NCI-H1436 (cell line): ENCODE results near the gene ARPC5L.

Experiments used
- DNase-seq: peaks from one replicate; lab custom pipeline; 2025; lab: John Stamatoyannopoulos, UW

Gene ARPC5L

GRCh38 chr9:124868511-124869465 lies 6.9 kb downstream of the ARPC5L start:
- DNase-seq = peak; percentile 74

GRCh38 chr9:124869466-124869985 lies 7.6 kb downstream of the ARPC5L start:
- DNase-seq = no peak

- no peak for DNase-seq
These were observed 8.1 kb downstream of the ARPC5L start for GRCh38 chr9:124869986-124870560.

GRCh38 chr9:124870723-124871122 lies 8.8 kb downstream of the ARPC5L start:
- DNase-seq = no peak

GRCh38 chr9:124871156-124871561 lies 9.2 kb downstream of the ARPC5L start:
- no peak for DNase-seq

- DNase-seq = no peak
These were observed 11.7 kb downstream of the ARPC5L start for GRCh38 chr9:124873664-124874063.

GRCh38 chr9:124875501-124875900 lies 13.6 kb downstream of the ARPC5L start:
- no peak for DNase-seq

- no peak for DNase-seq
These were observed 15.3 kb downstream of the ARPC5L start for GRCh38 chr9:124877021-124877782.

- DNase-seq = no peak
These were observed 16.1 kb downstream of the ARPC5L start for GRCh38 chr9:124878021-124878420.

GRCh38 chr9:124878518-124878917 lies 16.6 kb downstream of the ARPC5L start:
- DNase-seq = no peak

- DNase-seq = no peak
These were observed 17.3 kb downstream of the ARPC5L start for GRCh38 chr9:124879226-124879625.

- no peak for DNase-seq
These were observed 18.6 kb downstream of the ARPC5L start for GRCh38 chr9:124880501-124880900.

GRCh38 chr9:124881138-124881743 lies 19.3 kb downstream of the ARPC5L start:
- DNase-seq = no peak

- no peak for DNase-seq
These were observed 20.3 kb downstream of the ARPC5L start for GRCh38 chr9:124882231-124882630.

GRCh38 chr9:124884376-124884775 lies 22.4 kb downstream of the ARPC5L start:
- DNase-seq = no peak

- no peak for DNase-seq
These were observed 23.6 kb downstream of the ARPC5L start for GRCh38 chr9:124885551-124885950.

- DNase-seq = no peak
These were observed 24.5 kb downstream of the ARPC5L start for GRCh38 chr9:124886461-124886860.

- DNase-seq = no peak
These were observed 25.0 kb downstream of the ARPC5L start for GRCh38 chr9:124886866-124887492.

- no peak for DNase-seq
These were observed 25.9 kb downstream of the ARPC5L start for GRCh38 chr9:124887832-124888231.

- no peak for DNase-seq
These were observed 27.1 kb downstream of the ARPC5L start for GRCh38 chr9:124889006-124889405.

GRCh38 chr9:124890179-124890578 lies 28.2 kb downstream of the ARPC5L start:
- DNase-seq = no peak
